Endothelial cell of umbilical vein (primary cell): Measurements from ENCODE around the gene TMEM229B. TPM values are rescaled to one million over a fixed set of nuclear protein-coding genes. Genes with fewer than 3 reads are reported as not detected.

Experiments used
- BruUV-seq: library from RNA; stranded (reverse); fragments of 400-500 nt; replicated peaks from 2 replicates; lab custom pipeline; 2021; lab: Mats Ljungman, UMichigan
- CTCF ChIA-PET: fragments of 300-600, 350-600 bp; sonication (Branson Sonifier 250); formaldehyde crosslinking; loops from one replicate; lab custom pipeline; 2021; ENCODE audit warnings: antibody characterized with exemption, inconsistent platforms; lab: Charles Lee
- POLR2A ChIA-PET: fragments of 300-600, 350-600 bp; sonication (Branson Sonifier 250); formaldehyde crosslinking; loops from one replicate; lab custom pipeline; 2021; ENCODE audit warnings: antibody characterized with exemption, inconsistent platforms; lab: Charles Lee
- DNase-seq: peaks from one replicate; pipeline ENCODE4 v3.0.0-alpha.2; 2011; ENCODE audit warnings: low read depth, low spot score
- FAIRE-seq: peaks from 2 replicates; lab custom pipeline; 2011; peaks lifted over from hg19 to GRCh38; lab: Jason Lieb, UNC
- H2AFZ ChIP-seq: 2 replicates; pipeline ENCODE4 v1.6.0; 2012; ENCODE audit warnings: low read depth, low read length, control low read depth, inconsistent platforms
- H3K27ac ChIP-seq: 2 replicates; pipeline ENCODE4 v1.5.1; 2011; ENCODE audit warnings: low read depth, mild to moderate bottlenecking, control low read depth, low read length, moderate library complexity; ENCODE audit not compliant: insufficient read depth
- H3K27me3 ChIP-seq, 2 experiments: 2 replicates each; pipeline versions ENCODE4 v1.6.0 to v1.6.1; 2011; ENCODE audit warnings: low read length in 2 of 2, mixed read lengths in 1 of 2; ENCODE audit not compliant: control insufficient read depth in 2 of 2, insufficient read depth in 2 of 2
- H3K36me3 ChIP-seq, 2 experiments: 2 replicates in 1 of 2; 3 replicates in 1 of 2; pipeline ENCODE4 v1.5.1; 2011; ENCODE audit warnings: low read length in 2 of 2, mild to moderate bottlenecking in 1 of 2, moderate library complexity in 1 of 2; ENCODE audit not compliant: control insufficient read depth in 2 of 2, insufficient read depth in 2 of 2; ENCODE audit errors: extremely low read depth in 1 of 2
- H3K4me1 ChIP-seq: 3 replicates; pipeline ENCODE4 v1.5.1; 2011; ENCODE audit warnings: mild to moderate bottlenecking, low read length; ENCODE audit not compliant: control insufficient read depth, insufficient read depth; ENCODE audit errors: extremely low read depth
- H3K4me2 ChIP-seq: 2 replicates; pipeline ENCODE4 v1.6.1; 2011; ENCODE audit warnings: low read length, control low read depth, mixed read lengths; ENCODE audit not compliant: insufficient read depth
- H3K4me3 ChIP-seq, 3 experiments: fragments of 200-600 bp in 1 of 3; sonication (generic), shearing (Covaris generic) in 1 of 3; replicated peaks in 1 of 3; 2 replicates each; pipeline ENCODE4 v1.5.1; 2011 to 2016; ENCODE audit warnings: control low read depth in 3 of 3, low read length in 3 of 3, mild to moderate bottlenecking in 2 of 3, inconsistent platforms in 1 of 3, low read depth in 1 of 3, moderate library complexity in 1 of 3; ENCODE audit not compliant: insufficient read depth in 1 of 3
- H3K79me2 ChIP-seq: 2 replicates; pipeline ENCODE4 v1.6.0; 2012; ENCODE audit warnings: low read length, inconsistent platforms; ENCODE audit not compliant: control insufficient read depth, insufficient read depth
- H3K9ac ChIP-seq: replicated peaks from 2 replicates; pipeline ENCODE3; 2011; ENCODE audit warnings: low read length, control low read depth; ENCODE audit not compliant: insufficient read depth; ENCODE audit errors: extremely low read depth
- H3K9me1 ChIP-seq: replicated peaks from 3 replicates; pipeline ENCODE4 v1.6.0; 2011; ENCODE audit warnings: mild to moderate bottlenecking, low read length; ENCODE audit not compliant: control insufficient read depth, insufficient read depth; ENCODE audit errors: extremely low read depth
- H3K9me3 ChIP-seq: replicated peaks from 2 replicates; pipeline ENCODE4 v1.5.1; 2012; ENCODE audit warnings: low read length, inconsistent platforms; ENCODE audit not compliant: control insufficient read depth, insufficient read depth
- H4K20me1 ChIP-seq: replicated peaks from 2 replicates; pipeline ENCODE3; 2011; ENCODE audit warnings: mild to moderate bottlenecking, low read length; ENCODE audit not compliant: control insufficient read depth, insufficient read depth; ENCODE audit errors: extremely low read depth
- EZH2 ChIP-seq: IDR thresholded peaks from 2 replicates; pipeline ENCODE4 v1.6.1; 2012; ENCODE audit warnings: borderline replicate concordance, low read depth, mild to moderate bottlenecking, moderate library complexity, low read length, inconsistent platforms; ENCODE audit not compliant: severe bottlenecking
- FOS ChIP-seq: IDR thresholded peaks from 2 replicates; pipeline ENCODE4 v1.6.1; 2011; ENCODE audit warnings: mild to moderate bottlenecking, low read length, moderate library complexity, borderline replicate concordance; ENCODE audit not compliant: insufficient read depth
- GATA2 ChIP-seq: IDR thresholded peaks from 2 replicates; pipeline ENCODE4 v1.7.0; 2011; ENCODE audit warnings: low read depth, mild to moderate bottlenecking, moderate library complexity, mixed read lengths, low read length; ENCODE audit not compliant: insufficient read length, insufficient read depth
- JUN ChIP-seq: IDR thresholded peaks from 2 replicates; pipeline ENCODE4 v1.6.1; 2011; ENCODE audit warnings: borderline replicate concordance, low read depth; ENCODE audit not compliant: insufficient read length, insufficient read depth
- MYC ChIP-seq: IDR thresholded peaks from one replicate; pipeline ENCODE4 v1.6.1; 2011; ENCODE audit warnings: mild to moderate bottlenecking, low read depth, low read length
- POLR2A ChIP-seq: IDR thresholded peaks from 2 replicates; pipeline ENCODE4 v1.6.1; 2012; ENCODE audit warnings: low read depth, mild to moderate bottlenecking, control low read depth, low read length
- POLR2AphosphoS5 ChIP-seq: IDR thresholded peaks from 2 replicates; pipeline ENCODE4 v1.6.1; 2012; ENCODE audit warnings: low read depth, mild to moderate bottlenecking, control low read depth, low read length, moderate library complexity; ENCODE audit not compliant: insufficient read depth
- dilution Hi-C: fragments of 300-500 bp; cut with MboI; formaldehyde crosslinking; loops from one replicate; pipeline ENCODE4 v1.15.0; 2019; ENCODE audit warnings: low sequenced_read_pairs; ENCODE audit not compliant: extremely low pct_ligation_motif_present
- intact Hi-C: fragments of 100-400 bp; cut with micrococcal nuclease; formaldehyde crosslinking; loops from one replicate; pipeline ENCODE4 v1.10.0; 2022
- polyA plus RNA-seq, 4 experiments: library from polyadenylated mRNA; depleted of rRNA in 3 of 4; stranded (reverse) in 3 of 4; unstranded in 1 of 4; fragments of >200 nt; gene quantifications; 2 replicates each; pipeline versions ENCODE4 v1.2.1 to v1.2.3, GENCODE V29; 2011 to 2012; ENCODE audit warnings: missing spikeins in 1 of 4
- total RNA-seq: library from RNA; stranded (reverse); gene quantifications from 2 replicates; pipeline ENCODE4 v1.2.3, GENCODE V29; 2021
- TF ChIP-seq, protein P1 (sequence below): IDR thresholded peaks from 2 replicates; pipeline ENCODE4 v1.6.1; 2011; ENCODE audit not compliant: insufficient read depth, insufficient read length
- TF ChIP-seq, protein P2 (sequence below), 2 donors: IDR thresholded peaks; 1 replicate in 1 of 2; 2 replicates in 1 of 2; pipeline ENCODE4 v1.5.1; 2011; ENCODE audit warnings: low read length in 2 of 2, mild to moderate bottlenecking in 2 of 2, moderate library complexity in 2 of 2, control low read depth in 1 of 2, inconsistent platforms in 1 of 2, low read depth in 1 of 2; ENCODE audit not compliant: insufficient read depth in 1 of 2; ENCODE audit errors: extremely low read depth in 1 of 2

The TMEM229B gene
- total and polyA plus RNA-seq, 2 donors (not counting 3 experiments of a cell fraction or from before 2014, with no cell fraction given): 0.03 TPM; not detected in 1

DNA sequence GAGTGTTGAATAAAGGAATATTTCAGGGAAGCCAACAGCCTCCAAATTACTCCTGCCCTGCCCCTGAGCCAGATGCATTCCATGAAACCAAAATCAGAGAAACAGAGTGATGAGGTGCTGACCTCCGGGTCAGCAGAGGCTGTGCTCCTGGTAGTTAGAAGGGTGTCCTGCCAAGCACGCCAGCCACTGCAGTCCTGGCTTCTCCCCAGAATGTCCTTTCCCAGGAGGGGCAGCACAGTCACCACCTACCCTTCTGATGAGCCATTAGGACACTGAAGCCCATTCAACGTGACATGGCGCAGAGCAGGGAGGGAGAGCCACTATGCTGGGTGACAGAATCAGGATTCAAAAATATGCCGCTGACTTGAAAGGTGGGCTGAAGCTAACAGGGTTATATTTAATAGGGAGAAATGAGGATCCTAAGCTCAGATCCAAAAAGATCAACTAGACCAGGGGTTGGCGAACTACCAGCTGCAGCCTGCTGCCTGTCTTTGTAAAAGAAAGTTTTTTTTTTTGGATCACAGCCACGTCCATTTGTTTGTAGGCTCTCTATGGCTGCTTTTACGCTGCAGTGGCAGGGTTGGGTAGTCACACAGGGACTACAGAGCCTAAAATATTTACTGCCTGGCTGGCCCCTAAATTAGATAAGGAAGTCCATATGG, 42.0 kb downstream of the TMEM229B start:
- intact Hi-C loops: no loop called here
- CTCF ChIA-PET: interaction anchor here (1.0 kb wide), 2 partner anchors 15 to 80 kb away, joined by 3 read pairs; no protein-coding TSS in a partner anchor
- no peak overlapping the region for H2AFZ ChIP-seq

More for the DNA sequence above, 42.0 kb downstream of the TMEM229B start:
- dilution Hi-C loops: no loop called here
- Histone ChIP-seq H3K9me1 (no peaks in the 10 kb centered on the region), H3K9ac (no peak overlapping the region), H3K27ac (no peak overlapping the region), H3K27me3 (peaks cover 4% of the 10 kb centered on the region in 2 experiments), H3K9me3 (no peaks in the 10 kb centered on the region), H3K4me3 (no peak overlapping the region), H3K36me3 (no peaks in the 10 kb centered on the region), H3K4me2 (no peak overlapping the region), H3K4me1 (peaks cover 9% of the 10 kb centered on the region), H3K79me2 (no peaks in the 10 kb centered on the region), H4K20me1 (no peaks in the 10 kb centered on the region)
- TF ChIP-seq POLR2A (no peak), EZH2 (no peak), POLR2AphosphoS5 (no peak), GATA2 (no peak), JUN (no peak), FOS (no peak), MYC (no peak)
- TF ChIP-seq, protein P1, sequence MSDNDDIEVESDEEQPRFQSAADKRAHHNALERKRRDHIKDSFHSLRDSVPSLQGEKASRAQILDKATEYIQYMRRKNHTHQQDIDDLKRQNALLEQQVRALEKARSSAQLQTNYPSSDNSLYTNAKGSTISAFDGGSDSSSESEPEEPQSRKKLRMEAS: no peak
- TF ChIP-seq, protein P2, sequence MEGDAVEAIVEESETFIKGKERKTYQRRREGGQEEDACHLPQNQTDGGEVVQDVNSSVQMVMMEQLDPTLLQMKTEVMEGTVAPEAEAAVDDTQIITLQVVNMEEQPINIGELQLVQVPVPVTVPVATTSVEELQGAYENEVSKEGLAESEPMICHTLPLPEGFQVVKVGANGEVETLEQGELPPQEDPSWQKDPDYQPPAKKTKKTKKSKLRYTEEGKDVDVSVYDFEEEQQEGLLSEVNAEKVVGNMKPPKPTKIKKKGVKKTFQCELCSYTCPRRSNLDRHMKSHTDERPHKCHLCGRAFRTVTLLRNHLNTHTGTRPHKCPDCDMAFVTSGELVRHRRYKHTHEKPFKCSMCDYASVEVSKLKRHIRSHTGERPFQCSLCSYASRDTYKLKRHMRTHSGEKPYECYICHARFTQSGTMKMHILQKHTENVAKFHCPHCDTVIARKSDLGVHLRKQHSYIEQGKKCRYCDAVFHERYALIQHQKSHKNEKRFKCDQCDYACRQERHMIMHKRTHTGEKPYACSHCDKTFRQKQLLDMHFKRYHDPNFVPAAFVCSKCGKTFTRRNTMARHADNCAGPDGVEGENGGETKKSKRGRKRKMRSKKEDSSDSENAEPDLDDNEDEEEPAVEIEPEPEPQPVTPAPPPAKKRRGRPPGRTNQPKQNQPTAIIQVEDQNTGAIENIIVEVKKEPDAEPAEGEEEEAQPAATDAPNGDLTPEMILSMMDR (IDR thresholded peaks at IDR 0.05; ENCODE audit: extremely low read depth in 1 of 2, insufficient read depth in 1 of 2, low read depth in 1 of 2, low read length in 2 of 2): no peak
- BruUV-seq: no TSS peak
- POLR2A ChIA-PET: no interaction called here
- FAIRE-seq: no peak
- DNase-seq: no peak
